ENCODE measurements around the gene LMO7. TPM values are rescaled to one million over a fixed set of nuclear protein-coding genes. Genes with fewer than 3 reads are reported as not detected.

The LMO7 gene
- total and polyA plus RNA-seq, 3 donors from 2014 or later = 39.1 to 132 (median 111) TPM

DNA sequence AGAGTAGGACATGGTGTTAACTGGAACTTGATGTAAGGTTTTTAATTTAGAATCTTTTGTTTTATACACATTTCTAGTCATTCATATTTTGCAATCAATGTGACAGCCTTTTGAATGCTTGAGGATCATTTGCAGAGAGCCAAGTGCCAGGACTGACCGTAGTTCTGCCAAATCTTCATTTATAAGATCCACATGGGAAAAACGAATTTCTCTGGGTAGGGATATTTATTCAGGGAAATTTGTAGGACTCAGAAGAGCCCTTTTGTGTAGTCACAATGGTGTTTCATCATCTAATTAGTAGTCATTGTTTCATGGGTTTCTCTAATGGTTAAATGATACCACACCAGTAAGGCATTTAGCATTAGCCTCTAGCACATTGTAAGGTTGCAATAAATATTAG, 161.1 kb downstream of the LMO7 start:
- intact Hi-C loops (cut with DNase I; ENCODE audit: low total_unique reads) = no loop called here
- DNase-seq = no peak
- no peaks in the 10 kb centered on the region for H3K36me3 ChIP-seq (ENCODE audit: low read depth, missing control alignments)
- WGBS, 2 donors = 91 to 92% methylated on average over 2 of the region's 2 CpGs
- H3K4me1 ChIP-seq = no peaks in the 10 kb centered on the region
- no peaks in the 10 kb centered on the region for H3K27me3 ChIP-seq
- no peak overlapping the region for H3K4me3 ChIP-seq
- no peak for TF ChIP-seq POLR2A (IDR thresholded peaks at IDR 0.05)
- H3K27ac ChIP-seq = no peak overlapping the region
- no peaks in the 10 kb centered on the region for H3K9me3 ChIP-seq

DNA sequence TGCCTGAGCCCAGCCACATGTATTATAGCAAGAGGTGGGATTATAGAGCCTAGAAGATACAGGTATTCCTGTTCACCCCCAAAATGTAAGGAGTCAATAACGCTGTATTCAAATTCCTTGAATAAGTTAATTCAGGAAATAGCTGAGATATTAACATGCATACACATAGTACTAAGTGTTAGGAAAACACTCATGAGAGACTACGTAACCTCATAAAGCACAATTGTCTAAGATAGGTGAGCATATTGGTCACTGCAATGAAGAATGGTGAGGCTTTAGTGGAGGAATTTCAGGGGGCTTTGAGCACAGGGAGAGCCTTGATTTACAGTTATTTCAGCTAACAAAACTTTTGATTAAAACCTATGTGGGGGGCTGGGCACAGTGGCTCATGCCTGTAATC, 161.6 kb downstream of the LMO7 start:
- intact Hi-C loops (cut with DNase I; ENCODE audit: low total_unique reads) = no loop called here
- DNase-seq = no peak
- TF ChIP-seq, protein P1, sequence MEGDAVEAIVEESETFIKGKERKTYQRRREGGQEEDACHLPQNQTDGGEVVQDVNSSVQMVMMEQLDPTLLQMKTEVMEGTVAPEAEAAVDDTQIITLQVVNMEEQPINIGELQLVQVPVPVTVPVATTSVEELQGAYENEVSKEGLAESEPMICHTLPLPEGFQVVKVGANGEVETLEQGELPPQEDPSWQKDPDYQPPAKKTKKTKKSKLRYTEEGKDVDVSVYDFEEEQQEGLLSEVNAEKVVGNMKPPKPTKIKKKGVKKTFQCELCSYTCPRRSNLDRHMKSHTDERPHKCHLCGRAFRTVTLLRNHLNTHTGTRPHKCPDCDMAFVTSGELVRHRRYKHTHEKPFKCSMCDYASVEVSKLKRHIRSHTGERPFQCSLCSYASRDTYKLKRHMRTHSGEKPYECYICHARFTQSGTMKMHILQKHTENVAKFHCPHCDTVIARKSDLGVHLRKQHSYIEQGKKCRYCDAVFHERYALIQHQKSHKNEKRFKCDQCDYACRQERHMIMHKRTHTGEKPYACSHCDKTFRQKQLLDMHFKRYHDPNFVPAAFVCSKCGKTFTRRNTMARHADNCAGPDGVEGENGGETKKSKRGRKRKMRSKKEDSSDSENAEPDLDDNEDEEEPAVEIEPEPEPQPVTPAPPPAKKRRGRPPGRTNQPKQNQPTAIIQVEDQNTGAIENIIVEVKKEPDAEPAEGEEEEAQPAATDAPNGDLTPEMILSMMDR (IDR thresholded peaks at IDR 0.05) = no peak
- TF ChIP-seq POLR2A (IDR thresholded peaks at IDR 0.05) = no peak

DNA sequence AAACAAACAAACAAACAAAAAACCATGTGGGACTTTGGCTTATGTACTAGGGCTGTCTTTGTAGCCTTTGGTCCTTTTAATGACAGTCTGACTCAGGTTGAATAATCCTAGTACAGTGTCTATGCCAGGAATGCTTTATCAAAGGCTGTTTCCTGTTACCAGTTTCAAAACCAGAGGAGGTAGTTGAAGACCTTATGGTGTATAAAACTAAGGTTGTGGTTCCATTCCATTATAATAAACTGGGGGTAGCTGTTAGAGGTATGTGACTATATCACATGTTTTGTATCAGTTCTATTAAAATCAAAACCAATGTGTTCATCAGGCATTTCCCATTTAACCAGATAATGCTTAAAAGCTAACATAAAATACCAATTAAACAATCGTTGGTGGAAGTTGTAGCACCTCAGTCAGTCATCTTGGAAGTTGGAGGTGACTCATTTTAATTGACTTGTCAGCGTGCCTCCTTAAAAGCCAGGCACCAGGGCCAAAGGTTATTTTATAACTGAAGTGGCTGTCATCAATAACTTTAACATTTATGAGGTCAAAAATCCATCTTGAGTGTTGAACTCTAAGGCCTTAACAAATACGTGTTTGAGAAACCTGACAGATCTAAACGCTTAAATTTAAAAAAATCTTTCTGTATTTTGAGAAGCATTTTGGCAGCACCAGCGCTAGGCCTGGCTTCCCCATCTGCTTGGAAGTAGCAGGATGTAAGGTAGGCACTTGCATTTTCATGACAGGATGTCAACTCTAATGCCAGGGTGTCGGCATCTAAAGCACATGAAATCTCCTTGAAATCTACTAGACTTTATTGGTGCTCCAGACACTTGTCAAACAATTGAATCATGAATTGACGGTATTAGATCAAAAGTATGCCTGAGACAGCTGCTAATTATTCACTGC, 162.5 kb downstream of the LMO7 start:
- WGBS, 2 donors = 87 to 91% methylated on average over 7 of the region's 7 CpGs
- DNase-seq = no peak

More for the DNA sequence above, 161.6 kb downstream of the LMO7 start:
- no peak overlapping the region for H3K27ac ChIP-seq
- H3K27me3 ChIP-seq = no peaks in the 10 kb centered on the region
- WGBS, 2 donors = 93 to 94% methylated on average over 2 of the region's 2 CpGs
- no peaks in the 10 kb centered on the region for H3K36me3 ChIP-seq (ENCODE audit: low read depth, missing control alignments)
- no peaks in the 10 kb centered on the region for H3K9me3 ChIP-seq
- peaks cover 3% of the 10 kb centered on the region for H3K4me1 ChIP-seq
- H3K4me3 ChIP-seq = no peak overlapping the region

DNA sequence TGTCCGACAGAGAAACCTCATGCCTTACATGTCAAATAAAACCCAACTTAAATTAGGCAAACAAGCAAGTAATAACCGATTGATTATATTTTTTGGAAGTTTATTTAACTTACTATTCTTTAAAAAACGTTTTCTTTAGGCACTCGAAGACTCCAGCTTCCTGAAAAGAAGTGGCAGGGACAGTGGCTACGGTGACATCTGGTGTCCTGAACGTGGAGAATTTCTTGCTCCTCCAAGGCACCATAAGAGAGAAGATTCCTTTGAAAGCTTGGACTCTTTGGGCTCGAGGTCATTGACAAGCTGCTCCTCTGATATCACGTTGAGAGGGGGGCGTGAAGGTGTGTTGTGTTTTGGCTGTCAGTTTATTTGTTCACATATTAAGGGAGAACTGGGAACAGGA, 164.4 kb downstream of the LMO7 start:
- H3K4me1 ChIP-seq = peaks cover 17% of the 10 kb centered on the region
- intact Hi-C loops (cut with DNase I; ENCODE audit: low total_unique reads) = no loop called here

More for the DNA sequence above, 162.5 kb downstream of the LMO7 start:
- peaks cover 12% of the 10 kb centered on the region for H3K4me1 ChIP-seq
- no peaks in the 10 kb centered on the region for H3K9me3 ChIP-seq
- no peaks in the 10 kb centered on the region for H3K27me3 ChIP-seq
- no peak overlapping the region for H3K27ac ChIP-seq
- no peak overlapping the region for H3K4me3 ChIP-seq
- no peaks in the 10 kb centered on the region for H3K36me3 ChIP-seq (ENCODE audit: low read depth, missing control alignments)
- intact Hi-C loops (cut with DNase I; ENCODE audit: low total_unique reads) = no loop called here
- TF ChIP-seq, protein P1 (IDR thresholded peaks at IDR 0.05) = no peak
- no peak for TF ChIP-seq POLR2A (IDR thresholded peaks at IDR 0.05)

DNA sequence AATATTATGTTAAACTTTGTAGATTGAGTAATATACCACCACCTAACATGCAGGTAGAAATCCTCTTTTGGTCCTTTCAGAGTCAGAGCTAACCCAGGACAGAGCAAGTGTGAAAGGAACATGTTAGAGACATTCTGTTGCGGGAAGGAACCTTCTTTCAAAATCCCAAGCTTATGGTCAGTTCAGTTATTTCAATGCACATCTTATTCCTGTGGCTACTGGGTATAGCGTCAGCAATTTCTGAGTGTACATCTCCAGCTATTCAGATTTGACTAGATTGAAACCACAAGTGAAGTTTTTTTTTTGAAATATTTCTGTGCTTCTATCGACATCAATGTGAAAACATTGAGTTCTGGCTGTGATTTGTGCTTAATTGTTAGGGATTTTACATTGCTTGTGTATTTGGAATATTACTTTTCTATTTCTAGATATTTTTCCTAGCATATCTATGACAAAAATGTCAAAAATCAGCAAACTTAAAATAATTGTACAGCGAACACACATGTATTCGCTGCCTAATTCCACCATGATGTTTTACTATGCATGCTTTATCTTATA, 165.3 kb downstream of the LMO7 start:
- Histone ChIP-seq H3K9me3 (no peaks in the 10 kb centered on the region), H3K27ac (no peak overlapping the region), H3K36me3 (ENCODE audit: low read depth, missing control alignments) (no peaks in the 10 kb centered on the region), H3K4me3 (no peak overlapping the region), H3K4me1 (peaks cover 17% of the 10 kb centered on the region), H3K27me3 (no peaks in the 10 kb centered on the region)
- intact Hi-C loops (cut with DNase I; ENCODE audit: low total_unique reads) = no loop called here
- no peak for DNase-seq
- TF ChIP-seq POLR2A (IDR thresholded peaks at IDR 0.05) = no peak
- TF ChIP-seq, protein P1 (IDR thresholded peaks at IDR 0.05) = no peak
- 89 to 93% methylated on average over 5 of the region's 5 CpGs for WGBS, 2 donors

More for the DNA sequence above, 164.4 kb downstream of the LMO7 start:
- no peak for DNase-seq
- no peak overlapping the region for H3K4me3 ChIP-seq
- no peaks in the 10 kb centered on the region for H3K9me3 ChIP-seq
- no peaks in the 10 kb centered on the region for H3K36me3 ChIP-seq (ENCODE audit: low read depth, missing control alignments)
- TF ChIP-seq, protein P1 (IDR thresholded peaks at IDR 0.05) = no peak
- no peak for TF ChIP-seq POLR2A (IDR thresholded peaks at IDR 0.05)
- 68 to 89% methylated on average over 9 of the region's 9 CpGs for WGBS, 2 donors
- no peaks in the 10 kb centered on the region for H3K27me3 ChIP-seq
- no peak overlapping the region for H3K27ac ChIP-seq

Measured in testis (tissue), 3 donors.